MM.1S (cell line): ENCODE results near the gene PTGER2.

Experiments used
- CTCF ChIP-seq: fragments of 300-600 bp; sonication (generic); IDR thresholded peaks from 2 replicates; pipeline ENCODE4 v1.5.1; 2016; ENCODE audit warnings: antibody characterized with exemption, low read length, mixed read lengths
- EZH2 ChIP-seq: fragments of 300-600 bp; sonication (generic); optimal IDR thresholded peaks from 2 replicates; pipeline ENCODE3; 2017; ENCODE audit warnings: low read depth, mild to moderate bottlenecking, antibody characterized with exemption, low read length, mixed read lengths

- no peak for TF ChIP-seq CTCF
- TF ChIP-seq EZH2 = no peak
Measured at GRCh38 chr14:52346778-52347177, 32.7 kb downstream of the PTGER2 start.
